ENCODE measurements around the gene ALLC.

GRCh38 chr2:3667151-3667631 lies 9.2 kb downstream of the ALLC start:
- no peak for TF ChIP-seq CTCF (IDR thresholded peaks at IDR 0.05; ENCODE audit: low read depth, low read length, poor library complexity, severe bottlenecking)
- TF ChIP-seq EZH2phosphoT487 (IDR thresholded peaks at IDR 0.05; ENCODE audit: borderline replicate concordance, low read length): no peak
